ENCODE data around the gene SLC25A51.

The SLC25A51 gene

DNA sequence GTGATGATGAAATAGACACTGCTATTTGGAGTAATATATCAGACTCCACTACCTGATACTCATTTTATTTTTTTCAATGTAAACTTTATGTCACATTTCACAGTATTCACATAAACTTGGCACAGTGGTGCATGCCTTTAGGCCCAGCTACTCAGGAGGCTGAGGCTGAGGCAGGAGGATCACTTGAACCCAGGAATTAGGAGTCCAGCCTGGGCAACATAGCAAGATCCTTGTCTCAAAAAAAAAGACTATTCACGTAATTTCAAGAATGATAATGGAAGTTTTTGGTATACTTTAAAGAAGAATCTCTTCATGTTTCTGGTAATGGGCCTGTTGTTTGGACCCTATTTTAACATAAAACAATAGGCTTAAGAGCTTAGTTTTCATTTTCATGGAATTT, 47.4 kb downstream of the SLC25A51 start:
- TF ChIP-seq CTCF (IDR thresholded peaks at IDR 0.05; ENCODE audit: low read depth, low read length): no peak
- H3K4me3 ChIP-seq (ENCODE audit: low read depth, low read length): no peak overlapping the region

DNA sequence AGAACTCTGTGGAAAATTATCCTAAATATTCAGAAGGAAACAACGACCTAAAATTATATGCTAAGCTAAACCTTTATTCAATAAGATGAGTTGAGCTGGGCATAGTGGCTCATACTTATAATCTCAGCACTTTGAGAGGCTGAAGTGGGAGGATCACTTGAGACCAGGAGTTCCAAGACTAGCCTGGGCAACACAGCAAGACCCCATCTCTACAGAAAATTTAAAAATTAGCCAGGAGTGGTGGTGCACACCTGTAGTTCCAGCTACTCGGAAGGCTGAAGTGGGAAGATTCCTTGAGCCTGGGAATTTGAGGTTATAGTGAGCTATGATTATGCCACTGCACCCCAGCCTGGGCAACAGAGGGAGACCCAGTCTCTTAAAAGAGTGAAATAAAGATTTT, 51.7 kb downstream of the SLC25A51 start:
- TF ChIP-seq CTCF (IDR thresholded peaks at IDR 0.05; ENCODE audit: low read depth, low read length): no peak
- no peak overlapping the region for H3K4me3 ChIP-seq (ENCODE audit: low read depth, low read length)

GRCh38 chr9:37840560-37841194, 63.2 kb downstream of the SLC25A51 start:
- no peak for TF ChIP-seq CTCF (IDR thresholded peaks at IDR 0.05; ENCODE audit: low read depth, low read length)
- no peak overlapping the region for H3K4me3 ChIP-seq (ENCODE audit: low read depth, low read length)

GRCh38 chr9:37839496-37840461, 64.1 kb downstream of the SLC25A51 start:
- no peak overlapping the region for H3K4me3 ChIP-seq (ENCODE audit: low read depth, low read length)
- no peak for TF ChIP-seq CTCF (IDR thresholded peaks at IDR 0.05; ENCODE audit: low read depth, low read length)
